Adrenal gland (tissue), 12 donors: ENCODE measurements around the gene PPP3CA. TPM values are rescaled to one million over a fixed set of nuclear protein-coding genes. Genes with fewer than 3 reads are reported as not detected.

ENCODE experiments used
- DNase-seq, 7 donors: peaks; one replicate each; pipeline ENCODE4 v3.0.0-alpha.2; 2019 to 2020
- H3K27ac ChIP-seq, 5 donors: fragments of 200-600 bp; sonication (generic) in 4 of 5; 1 replicate in 3 of 5; 2 replicates in 2 of 5; pipeline versions ENCODE4 v1.5.1 to v1.8.0; 2016 to 2020; ENCODE audit warnings: mild to moderate bottlenecking in 1 of 5
- H3K27me3 ChIP-seq: fragments of 200-600 bp; 2 replicates; pipeline ENCODE4 v1.8.0; 2021
- H3K36me3 ChIP-seq, 2 donors: fragments of 200-600 bp; replicated peaks in 1 of 2; 1 replicate in 1 of 2; 2 replicates in 1 of 2; pipeline versions ENCODE4 v1.5.1 to v1.8.0; 2018 to 2022
- H3K4me1 ChIP-seq, 2 donors: fragments of 200-600 bp; replicated peaks in 1 of 2; 1 replicate in 1 of 2; 2 replicates in 1 of 2; pipeline versions ENCODE4 v1.5.1 to v1.8.0; 2018 to 2021
- H3K4me3 ChIP-seq, 4 donors: fragments of 200-600 bp; sonication (generic) in 3 of 4; one replicate each; pipeline ENCODE4 v1.5.1; 2016 to 2018
- H3K9me3 ChIP-seq, 3 donors: fragments of 200-600 bp; sonication (generic) in 1 of 3; replicated peaks in 1 of 3; 1 replicate in 2 of 3; 2 replicates in 1 of 3; pipeline versions ENCODE4 v1.5.1 to v1.8.0; 2016 to 2021
- POLR2A ChIP-seq, 2 donors: fragments of 450-650 bp; IDR thresholded peaks; one replicate each; pipeline ENCODE4 v1.6.1; 2017; ENCODE audit warnings: antibody characterized with exemption in 2 of 2, mild to moderate bottlenecking in 2 of 2, moderate library complexity in 1 of 2
- WGBS, 4 donors: extraction: QIAGEN DNeasy Blood & Tissue Kit in 2 of 4; methylation state at CpG; one replicate each; pipeline versions ENCODE4 v1.1.5 to v1.1.7; 2013 to 2017; 5-methylcytosine and 5-hydroxymethylcytosine counted together
- intact Hi-C, 2 donors: fragments of 100-400 bp; cut with DNase I; formaldehyde crosslinking; loops; one replicate each; pipeline versions ENCODE4 v1.14.1 to v1.15.0; 2022 to 2023
- polyA plus RNA-seq, 3 donors: library from polyadenylated mRNA; stranded (reverse); fragments of 200-250 nt in 2 of 3; fragments of 350-450 nt in 1 of 3; fragmentation: Illumina TruSeq in 1 of 3; extraction: RNeasy Lipid Tissue Mini Kit (QIAGEN cat#74804) in 1 of 3; gene quantifications; one replicate each; pipeline ENCODE4 v1.2.3, GENCODE V29; 2013 to 2014
- total RNA-seq, 9 donors: library from RNA; depleted of rRNA in 4 of 9; stranded (reverse); fragments of >200 nt in 4 of 9; fragments of 120-200 nt in 1 of 9; fragmentation: NEBNext Ultra II Directional in 1 of 9; extraction: Animal tissue kit (Norgen Biotek cat#: 25700) in 1 of 9; gene quantifications; one replicate each; pipeline versions ENCODE4 v1.1.0 to v1.2.4, GENCODE V29; 2013 to 2023
- TF ChIP-seq, protein P1 (sequence below), 6 experiments: fragments of 450-650 bp in 4 of 6; fragments of 200-600 bp in 2 of 6; sonication (generic) in 1 of 6; IDR thresholded peaks; 1 replicate in 5 of 6; 2 replicates in 1 of 6; pipeline versions ENCODE4 v1.5.1 to v1.8.0; 2016 to 2021; ENCODE audit warnings: antibody characterized with exemption in 6 of 6, mild to moderate bottlenecking in 2 of 6, moderate library complexity in 1 of 6
- donor health status: healthy with polysubstance abuse.
- donor health status: Bipolar disorder and iron deficiency.
- donor health status: DM: yes; HTN: yes; CAD: no.
- donor health status: DM: no; HTN: no; CAD: no.
- donor health status: DM: no; HTN: no; CAD: no.
- donor health status: DM: yes; HTN: yes; CAD: no.

Gene PPP3CA
- total and polyA plus RNA-seq, 12 donors: 13.8 to 138 (median 43.8) TPM

GRCh38 chr4:100984901-100985300 lies 362.4 kb downstream of the PPP3CA start:
- H3K27ac ChIP-seq: no peak overlapping the region
- H3K4me1 ChIP-seq: no peaks in the 10 kb centered on the region
- intact Hi-C loops: no loop called here
- no peak overlapping the region for H3K4me3 ChIP-seq
- DNase-seq: no peak
- H3K27me3 ChIP-seq: no peaks in the 10 kb centered on the region
- H3K9me3 ChIP-seq: no peaks in the 10 kb centered on the region
- TF ChIP-seq, protein P1, sequence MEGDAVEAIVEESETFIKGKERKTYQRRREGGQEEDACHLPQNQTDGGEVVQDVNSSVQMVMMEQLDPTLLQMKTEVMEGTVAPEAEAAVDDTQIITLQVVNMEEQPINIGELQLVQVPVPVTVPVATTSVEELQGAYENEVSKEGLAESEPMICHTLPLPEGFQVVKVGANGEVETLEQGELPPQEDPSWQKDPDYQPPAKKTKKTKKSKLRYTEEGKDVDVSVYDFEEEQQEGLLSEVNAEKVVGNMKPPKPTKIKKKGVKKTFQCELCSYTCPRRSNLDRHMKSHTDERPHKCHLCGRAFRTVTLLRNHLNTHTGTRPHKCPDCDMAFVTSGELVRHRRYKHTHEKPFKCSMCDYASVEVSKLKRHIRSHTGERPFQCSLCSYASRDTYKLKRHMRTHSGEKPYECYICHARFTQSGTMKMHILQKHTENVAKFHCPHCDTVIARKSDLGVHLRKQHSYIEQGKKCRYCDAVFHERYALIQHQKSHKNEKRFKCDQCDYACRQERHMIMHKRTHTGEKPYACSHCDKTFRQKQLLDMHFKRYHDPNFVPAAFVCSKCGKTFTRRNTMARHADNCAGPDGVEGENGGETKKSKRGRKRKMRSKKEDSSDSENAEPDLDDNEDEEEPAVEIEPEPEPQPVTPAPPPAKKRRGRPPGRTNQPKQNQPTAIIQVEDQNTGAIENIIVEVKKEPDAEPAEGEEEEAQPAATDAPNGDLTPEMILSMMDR (IDR thresholded peaks at IDR 0.05): no peak
- TF ChIP-seq POLR2A (IDR thresholded peaks at IDR 0.05): no peak
- no peaks in the 10 kb centered on the region for H3K36me3 ChIP-seq

- H3K4me3 ChIP-seq: no peak overlapping the region
- H3K27ac ChIP-seq: no peak overlapping the region
- no peaks in the 10 kb centered on the region for H3K9me3 ChIP-seq
- no peak for DNase-seq
- intact Hi-C loops: no loop called here
- no peaks in the 10 kb centered on the region for H3K27me3 ChIP-seq
- H3K36me3 ChIP-seq: no peaks in the 10 kb centered on the region
- H3K4me1 ChIP-seq: no peaks in the 10 kb centered on the region
- 47 to 65% (median 61%) methylated on average over 1 of the region's 1 CpG for WGBS, 4 donors
- TF ChIP-seq, protein P1 (IDR thresholded peaks at IDR 0.05): no peak
- no peak for TF ChIP-seq POLR2A (IDR thresholded peaks at IDR 0.05)
These were observed 363.9 kb downstream of the PPP3CA start for GRCh38 chr4:100983426-100983825.

GRCh38 chr4:100982345-100982744 lies 365.0 kb downstream of the PPP3CA start:
- WGBS, 4 donors: 62 to 89% (median 76%) methylated on average over 3 of the region's 3 CpGs
- H3K4me1 ChIP-seq: no peaks in the 10 kb centered on the region
- no peaks in the 10 kb centered on the region for H3K27me3 ChIP-seq
- no peak overlapping the region for H3K4me3 ChIP-seq
- H3K36me3 ChIP-seq: no peaks in the 10 kb centered on the region
- no peak overlapping the region for H3K27ac ChIP-seq
- DNase-seq: no peak
- H3K9me3 ChIP-seq: no peaks in the 10 kb centered on the region
- no peak for TF ChIP-seq POLR2A (IDR thresholded peaks at IDR 0.05)
- TF ChIP-seq, protein P1 (IDR thresholded peaks at IDR 0.05): no peak
- intact Hi-C loops: no loop called here

DNA sequence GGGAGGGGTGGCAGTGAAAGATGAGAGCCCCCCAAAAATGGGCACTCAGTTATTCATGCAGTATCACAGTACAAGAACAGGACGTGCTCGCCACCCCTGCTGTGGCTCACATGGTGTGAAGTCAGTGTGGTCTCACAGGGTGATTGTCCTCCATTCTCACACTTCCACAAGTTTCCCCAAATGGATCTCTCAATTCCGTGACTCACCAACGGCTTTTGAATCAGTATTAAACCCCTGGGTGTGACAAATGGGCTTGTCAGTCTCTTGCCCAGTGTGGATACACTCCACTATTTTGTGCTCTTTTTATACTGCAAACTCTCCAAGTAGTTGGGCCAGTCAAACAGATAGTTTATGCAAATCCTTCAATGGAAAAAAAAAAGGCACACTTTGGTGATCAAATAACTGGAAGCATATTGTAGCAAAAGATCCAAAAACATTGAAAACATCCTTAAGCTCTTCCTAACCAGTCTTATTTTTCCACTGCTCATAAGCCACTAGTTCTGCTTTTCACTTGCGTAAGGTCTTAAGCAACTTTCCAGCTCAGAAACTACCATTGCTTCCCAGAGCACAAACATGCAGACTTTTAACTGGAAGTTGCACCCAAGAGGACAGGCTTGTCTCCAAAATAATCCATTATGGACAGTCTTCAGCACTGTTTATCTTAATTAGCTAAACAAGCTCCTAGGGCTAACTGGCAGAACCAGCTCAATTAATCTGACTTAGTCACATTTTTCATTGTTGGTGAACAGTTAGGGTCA lies 365.7 kb downstream of the PPP3CA start:
- WGBS, 4 donors: 47 to 76% (median 71%) methylated on average over 5 of the region's 5 CpGs
- Histone ChIP-seq H3K9me3 (no peaks in the 10 kb centered on the region), H3K4me1 (no peaks in the 10 kb centered on the region), H3K4me3 (no peak overlapping the region), H3K27me3 (no peaks in the 10 kb centered on the region), H3K36me3 (no peaks in the 10 kb centered on the region), H3K27ac (peak overlapping the region in 1 of 5 donors; percentile 57)
- DNase-seq: peak in 1 of 7 donors; percentile 3
- no peak for TF ChIP-seq POLR2A (IDR thresholded peaks at IDR 0.05)
- TF ChIP-seq, protein P1 (IDR thresholded peaks at IDR 0.05): no peak
- intact Hi-C loops: no loop called here
